Upper lobe of right lung (tissue), 1 donor: ENCODE results near the gene GJB5. TPM values are rescaled to one million over a fixed set of nuclear protein-coding genes. Genes with fewer than 3 reads are reported as not detected.

ENCODE experiments used
- ATAC-seq: fragments of 200-7000 bp; cut with Tn5 transposase; one replicate; pipeline ENCODE4 v1.9.1; 2020; ENCODE audit warnings: mild to moderate bottlenecking, moderate library complexity
- DNase-seq: peaks from one replicate; pipeline ENCODE4 v3.0.0-alpha.2; 2020
- H3K27ac ChIP-seq: fragments of 200-600 bp; one replicate; pipeline ENCODE4 v1.8.0; 2022
- H3K27me3 ChIP-seq: fragments of 200-600 bp; one replicate; pipeline ENCODE4 v1.8.0; 2022; ENCODE audit warnings: mild to moderate bottlenecking
- H3K36me3 ChIP-seq: fragments of 200-600 bp; one replicate; pipeline ENCODE4 v1.8.0; 2022
- H3K4me1 ChIP-seq: fragments of 200-600 bp; one replicate; pipeline ENCODE4 v1.8.0; 2022
- H3K4me3 ChIP-seq: fragments of 200-600 bp; one replicate; pipeline ENCODE4 v1.8.0; 2022; ENCODE audit warnings: mild to moderate bottlenecking
- H3K9me3 ChIP-seq: fragments of 200-600 bp; one replicate; pipeline ENCODE4 v1.8.0; 2022
- intact Hi-C: fragments of 100-400 bp; cut with DNase I; formaldehyde crosslinking; loops from one replicate; pipeline ENCODE4 v1.11.0; 2022
- long read RNA-seq: library from polyadenylated mRNA; unstranded; transcript quantifications from one replicate; pipeline ENCODE4 v2.0.0, GENCODE V29; 2021
- total RNA-seq: library from RNA; stranded (reverse); fragmentation: NEBNext Ultra II Directional; extraction: Animal tissue kit (Norgen Biotek cat#: 25700); gene quantifications from one replicate; pipeline ENCODE4 v1.2.1, GENCODE V29; 2021
- TF ChIP-seq, protein P1 (sequence below): fragments of 200-600 bp; IDR thresholded peaks from one replicate; pipeline ENCODE4 v1.8.0; 2022; ENCODE audit warnings: antibody characterized with exemption
- donor health status: DM: no; HTN: yes; CAD: no; lungs with severe emphysema.

The GJB5 gene
- total RNA-seq = not detected
- long read RNA-seq = 0 reads

DNA sequence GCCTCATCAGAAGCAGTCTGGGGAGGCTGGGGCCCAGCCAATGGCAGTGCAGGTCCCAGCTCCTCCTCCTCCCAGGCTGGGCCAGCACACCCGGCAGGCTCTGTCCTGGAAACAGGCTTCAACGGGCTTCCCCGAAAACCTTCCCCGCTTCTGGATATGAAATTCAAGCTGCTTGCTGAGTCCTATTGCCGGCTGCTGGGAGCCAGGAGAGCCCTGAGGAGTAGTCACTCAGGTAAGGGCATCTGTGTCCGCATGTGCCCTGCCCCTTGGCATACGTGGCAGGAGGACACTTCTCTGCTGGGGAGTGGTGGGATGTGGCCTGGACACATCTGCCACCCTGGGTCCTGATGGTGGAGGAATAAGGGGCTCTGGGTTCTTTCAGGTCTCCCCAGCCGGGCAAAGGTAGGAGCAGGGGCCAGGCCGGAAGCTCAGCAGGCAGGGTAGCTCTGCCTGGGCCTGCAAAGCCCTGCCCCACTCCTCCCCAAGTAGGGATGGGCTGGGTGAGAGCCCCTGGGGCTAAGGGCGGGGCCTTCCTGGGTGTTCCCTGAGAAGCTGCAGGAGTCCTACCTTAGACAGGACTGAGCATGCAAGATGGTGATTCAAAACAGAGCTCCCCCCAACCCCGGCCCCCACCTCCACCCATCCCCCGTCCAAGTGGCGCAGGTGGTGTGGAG lies at the start of gene GJB5:
TSS of gene GJB5 (plus strand) at position 84 of the 674 bp plus-strand sequence. CDS start 2,284 bp downstream, outside the sequence.
- no peaks in the 10 kb centered on the region for H3K9me3 ChIP-seq
- intact Hi-C loops = no loop called here
- H3K36me3 ChIP-seq = no peaks in the 10 kb centered on the region
- no peaks in the 10 kb centered on the region for H3K27me3 ChIP-seq
- no peak within 1 kb of the TSS for H3K27ac ChIP-seq
- TF ChIP-seq, protein P1, sequence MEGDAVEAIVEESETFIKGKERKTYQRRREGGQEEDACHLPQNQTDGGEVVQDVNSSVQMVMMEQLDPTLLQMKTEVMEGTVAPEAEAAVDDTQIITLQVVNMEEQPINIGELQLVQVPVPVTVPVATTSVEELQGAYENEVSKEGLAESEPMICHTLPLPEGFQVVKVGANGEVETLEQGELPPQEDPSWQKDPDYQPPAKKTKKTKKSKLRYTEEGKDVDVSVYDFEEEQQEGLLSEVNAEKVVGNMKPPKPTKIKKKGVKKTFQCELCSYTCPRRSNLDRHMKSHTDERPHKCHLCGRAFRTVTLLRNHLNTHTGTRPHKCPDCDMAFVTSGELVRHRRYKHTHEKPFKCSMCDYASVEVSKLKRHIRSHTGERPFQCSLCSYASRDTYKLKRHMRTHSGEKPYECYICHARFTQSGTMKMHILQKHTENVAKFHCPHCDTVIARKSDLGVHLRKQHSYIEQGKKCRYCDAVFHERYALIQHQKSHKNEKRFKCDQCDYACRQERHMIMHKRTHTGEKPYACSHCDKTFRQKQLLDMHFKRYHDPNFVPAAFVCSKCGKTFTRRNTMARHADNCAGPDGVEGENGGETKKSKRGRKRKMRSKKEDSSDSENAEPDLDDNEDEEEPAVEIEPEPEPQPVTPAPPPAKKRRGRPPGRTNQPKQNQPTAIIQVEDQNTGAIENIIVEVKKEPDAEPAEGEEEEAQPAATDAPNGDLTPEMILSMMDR = no peak
- H3K4me1 ChIP-seq = no peaks in the 10 kb centered on the region
- DNase-seq (peak; percentile 55), ATAC-seq (no peak)
- H3K4me3 ChIP-seq = no peak within 1 kb of the TSS

DNA sequence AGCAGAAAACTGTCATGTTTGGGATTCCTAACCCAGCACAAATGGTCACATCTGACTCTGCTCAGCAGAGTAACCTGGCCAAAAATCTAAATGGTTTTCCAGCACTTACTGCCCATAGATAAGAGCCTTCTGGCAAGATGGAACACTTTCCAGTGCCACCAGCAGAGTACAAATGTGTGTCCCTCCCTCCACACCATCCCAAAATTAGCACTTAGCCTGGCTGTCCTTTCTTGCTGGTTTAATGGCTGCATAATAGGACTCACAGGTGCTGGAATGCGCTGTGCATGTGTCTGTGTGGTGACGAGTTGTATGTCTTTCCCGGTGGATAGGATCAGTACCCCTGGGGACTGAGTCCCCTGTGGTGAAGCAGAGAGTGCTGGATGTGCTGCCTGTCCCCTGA lies 49.8 kb upstream of the GJB5 start:
- TF ChIP-seq, protein P1 = no peak

DNA sequence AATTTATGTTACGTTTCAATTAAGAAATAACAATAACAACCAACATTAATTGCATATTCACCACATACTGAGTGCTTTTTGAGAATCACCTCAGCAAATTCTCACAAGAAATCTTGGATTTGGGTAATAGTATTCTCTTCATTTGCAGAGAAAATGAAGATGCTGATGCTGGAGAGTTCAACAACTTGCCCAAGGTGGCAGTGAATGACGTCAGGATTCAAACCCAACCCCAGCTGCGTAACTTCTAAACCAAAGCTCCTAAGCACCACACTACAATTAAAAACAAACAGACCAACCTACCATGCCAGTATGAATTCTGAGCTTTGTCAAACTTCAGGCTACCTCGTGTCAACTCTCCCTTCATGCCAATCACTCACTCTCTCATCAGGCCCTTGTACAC lies 46.7 kb upstream of the GJB5 start:
- no peaks in the 10 kb centered on the region for H3K4me1 ChIP-seq
- H3K36me3 ChIP-seq = no peaks in the 10 kb centered on the region
- ATAC-seq (no peak), DNase-seq (no peak)
- no peak overlapping the region for H3K27ac ChIP-seq
- H3K4me3 ChIP-seq = no peak overlapping the region
- peaks cover 10% of the 10 kb centered on the region for H3K27me3 ChIP-seq
- intact Hi-C loops = no loop called here
- H3K9me3 ChIP-seq = no peaks in the 10 kb centered on the region
- TF ChIP-seq, protein P1 = no peak

More for the DNA sequence above, 49.8 kb upstream of the GJB5 start:
- no peaks in the 10 kb centered on the region for H3K36me3 ChIP-seq
- no peaks in the 10 kb centered on the region for H3K9me3 ChIP-seq
- H3K4me3 ChIP-seq = no peak overlapping the region
- H3K4me1 ChIP-seq = no peaks in the 10 kb centered on the region
- no peak overlapping the region for H3K27ac ChIP-seq
- no peak for ATAC-seq
- no peak for DNase-seq
- intact Hi-C loops = no loop called here
- H3K27me3 ChIP-seq = peaks cover 10% of the 10 kb centered on the region

DNA sequence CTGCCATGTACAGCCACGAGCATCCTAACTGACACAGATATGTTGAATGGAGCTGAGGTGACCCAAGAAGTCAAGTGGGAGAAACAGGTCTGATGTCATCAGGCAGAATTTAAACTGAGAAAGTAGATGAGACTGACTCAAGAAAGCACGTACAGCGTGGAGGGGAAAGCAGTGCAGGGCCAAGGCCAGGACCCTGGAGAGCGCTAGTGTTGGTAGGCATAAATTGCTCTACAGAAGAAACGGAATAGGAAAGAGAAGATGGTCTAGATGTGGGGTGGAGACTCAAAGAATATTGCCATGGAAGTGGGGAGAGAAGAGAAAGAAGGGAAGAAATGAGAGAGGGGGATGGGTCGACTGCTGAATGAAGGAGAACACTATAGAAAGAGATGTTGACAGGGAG lies 45.3 kb upstream of the GJB5 start:
- intact Hi-C loops = no loop called here
- peaks cover 10% of the 10 kb centered on the region for H3K27me3 ChIP-seq
- DNase-seq (no peak), ATAC-seq (no peak)
- no peaks in the 10 kb centered on the region for H3K36me3 ChIP-seq
- H3K9me3 ChIP-seq = no peaks in the 10 kb centered on the region
- no peak overlapping the region for H3K27ac ChIP-seq
- no peaks in the 10 kb centered on the region for H3K4me1 ChIP-seq
- TF ChIP-seq, protein P1 = no peak
- H3K4me3 ChIP-seq = no peak overlapping the region

DNA sequence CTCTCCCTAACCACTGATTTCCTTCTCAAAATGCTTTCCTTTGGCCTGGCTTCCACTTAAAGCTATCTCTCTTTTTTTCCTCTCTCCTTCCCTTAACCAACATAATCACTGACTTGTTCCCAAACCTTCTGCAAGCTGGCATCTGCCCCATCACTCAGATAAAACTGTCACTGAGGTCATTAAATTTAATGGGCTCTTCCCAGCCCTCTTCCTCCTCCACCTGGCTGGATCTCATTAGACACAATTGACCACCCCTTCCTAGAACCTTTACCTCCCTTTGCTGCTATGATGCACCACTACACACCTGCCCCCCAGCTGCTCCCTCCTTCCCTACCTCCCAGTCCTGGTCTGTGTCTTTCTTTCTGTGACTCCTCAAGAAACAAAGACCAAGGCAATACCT lies 44.0 kb upstream of the GJB5 start:
- TF ChIP-seq, protein P1 = no peak
- Histone ChIP-seq H3K4me3 (no peak overlapping the region), H3K9me3 (no peaks in the 10 kb centered on the region), H3K27ac (no peak overlapping the region), H3K4me1 (no peaks in the 10 kb centered on the region), H3K36me3 (no peaks in the 10 kb centered on the region), H3K27me3 (peaks cover 10% of the 10 kb centered on the region)
- intact Hi-C loops = no loop called here
- DNase-seq (no peak), ATAC-seq (no peak)

DNA sequence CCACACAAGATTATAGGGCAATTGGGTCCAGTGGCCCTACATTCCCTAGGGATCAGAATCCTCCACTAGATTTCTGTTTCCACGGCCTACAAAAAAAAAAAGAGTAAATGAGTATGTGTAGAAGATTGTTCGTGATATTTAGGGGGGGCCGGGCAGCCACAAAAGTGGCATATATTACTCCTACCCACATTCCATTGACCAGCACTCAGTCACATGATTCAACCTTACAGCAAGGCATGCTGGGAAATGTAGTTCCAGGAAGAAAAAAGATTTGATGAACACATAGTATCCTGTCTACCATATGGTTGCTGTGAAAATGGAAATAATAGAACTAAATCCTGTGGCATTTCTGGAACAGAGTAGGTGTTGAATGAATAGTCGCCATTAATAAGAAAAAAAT lies 43.4 kb upstream of the GJB5 start:
- no peaks in the 10 kb centered on the region for H3K9me3 ChIP-seq
- no peaks in the 10 kb centered on the region for H3K4me1 ChIP-seq
- peaks cover 7% of the 10 kb centered on the region for H3K27me3 ChIP-seq
- intact Hi-C loops = no loop called here
- DNase-seq (no peak), ATAC-seq (no peak)
- no peaks in the 10 kb centered on the region for H3K36me3 ChIP-seq
- no peak overlapping the region for H3K4me3 ChIP-seq
- TF ChIP-seq, protein P1 = no peak
- no peak overlapping the region for H3K27ac ChIP-seq
